ENCODE data around the gene OR2L5.

Gene OR2L5, protein sequence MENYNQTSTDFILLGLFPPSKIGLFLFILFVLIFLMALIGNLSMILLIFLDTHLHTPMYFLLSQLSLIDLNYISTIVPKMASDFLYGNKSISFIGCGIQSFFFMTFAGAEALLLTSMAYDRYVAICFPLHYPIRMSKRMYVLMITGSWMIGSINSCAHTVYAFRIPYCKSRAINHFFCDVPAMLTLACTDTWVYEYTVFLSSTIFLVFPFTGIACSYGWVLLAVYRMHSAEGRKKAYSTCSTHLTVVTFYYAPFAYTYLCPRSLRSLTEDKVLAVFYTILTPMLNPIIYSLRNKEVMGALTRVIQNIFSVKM

DNA sequence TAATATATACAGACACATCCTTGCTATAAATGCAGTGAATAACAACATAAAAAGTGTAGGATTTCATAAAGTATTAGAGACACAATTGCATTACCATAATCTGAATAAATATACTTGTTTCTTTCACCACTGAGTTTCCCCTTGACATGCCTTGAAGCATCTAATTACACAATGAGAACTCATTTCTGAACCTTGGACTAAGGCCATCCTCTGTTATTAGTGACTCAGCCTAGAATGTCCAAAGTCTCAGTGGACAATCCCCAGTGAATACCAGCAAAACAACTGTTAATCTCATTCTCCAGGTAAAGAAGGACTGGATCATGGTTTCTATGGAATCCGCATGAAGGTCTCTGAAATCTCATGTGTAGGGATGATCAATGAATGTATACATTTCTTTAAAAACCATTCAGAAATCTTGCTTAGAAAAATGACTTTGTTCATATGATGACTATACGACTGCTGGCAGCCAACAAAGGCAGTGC lies at the start of gene OR2L5:
TSS of gene OR2L5 (plus strand) at position 432 of the 482 bp plus-strand sequence. CDS start 8,288 bp downstream, outside the sequence.
- Mint-ChIP-seq H3K36me3 (no peaks in the 10 kb centered on the region), H3K4me1 (no peaks in the 10 kb centered on the region), H3K27ac (no peak within 1 kb of the TSS), H3K9me3 (peaks cover 23% of the 10 kb centered on the region), H3K4me3 (no peak within 1 kb of the TSS)
- DNase-seq (ENCODE audit: low spot score in 2 of 2) (no peak), ATAC-seq (no peak)

DNA sequence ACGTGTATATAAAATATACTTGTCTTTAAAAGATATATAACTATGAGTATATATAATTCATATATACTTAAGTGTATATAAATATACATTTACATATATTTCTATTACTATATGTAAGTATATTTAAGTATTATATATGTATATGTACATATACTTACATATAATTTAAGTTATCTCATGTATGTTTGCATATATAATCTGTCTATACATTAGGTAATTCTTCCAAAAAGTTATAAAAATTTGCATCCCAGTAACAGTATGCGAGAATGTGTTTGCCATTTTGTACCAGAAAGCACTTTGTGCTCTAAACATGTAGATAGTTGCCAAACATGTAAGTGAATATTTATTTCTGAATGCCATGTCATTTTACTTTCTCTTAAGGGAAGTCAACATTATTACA lies 48.5 kb upstream of the OR2L5 start, which contains the start of gene OR2AK2:
TSS of gene OR2AK2 (plus strand) at position 301 of the 400 bp plus-strand sequence. CDS start 144 bp downstream, outside the sequence.
- Mint-ChIP-seq H3K27ac (no peak within 1 kb of the TSS), H3K4me1 (no peaks in the 10 kb centered on the region), H3K36me3 (no peaks in the 10 kb centered on the region), H3K4me3 (no peak within 1 kb of the TSS), H3K9me3 (peaks cover 18% of the 10 kb centered on the region)
- ATAC-seq (no peak), DNase-seq (ENCODE audit: low spot score in 2 of 2) (no peak)

DNA sequence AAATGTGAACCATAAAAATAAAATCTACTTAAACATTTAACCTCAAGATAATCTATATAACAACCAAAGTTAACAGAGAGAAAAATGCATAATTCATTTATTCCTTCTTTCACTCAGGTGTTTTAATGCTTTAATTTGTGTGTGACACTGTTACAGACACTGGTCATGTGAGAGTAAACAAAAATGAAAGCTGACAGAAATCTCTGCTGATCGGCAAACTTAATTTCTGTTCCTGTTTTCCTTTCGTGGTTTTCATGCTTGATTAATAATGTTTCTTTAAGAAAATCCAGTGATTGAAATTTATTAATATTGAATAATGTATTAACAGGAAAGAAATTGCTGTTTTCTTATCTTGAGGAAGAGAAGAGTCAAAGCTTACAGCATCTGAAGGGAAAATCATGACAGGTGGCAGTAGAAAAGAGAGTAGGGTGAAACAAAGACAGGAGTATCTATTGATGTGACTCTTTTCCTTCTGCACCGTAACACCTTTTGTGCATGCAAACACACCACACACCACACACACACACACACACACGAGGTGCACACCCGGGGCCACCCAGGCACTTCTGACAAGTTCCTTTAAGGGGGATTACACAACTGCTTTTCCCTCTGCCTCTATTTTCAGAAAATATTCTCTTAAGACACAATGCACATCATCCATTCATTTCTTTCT lies 46.8 kb upstream of the OR2L5 start:
- Mint-ChIP-seq H3K4me3 (no peak overlapping the region), H3K4me1 (no peaks in the 10 kb centered on the region), H3K27ac (no peak overlapping the region), H3K36me3 (no peaks in the 10 kb centered on the region), H3K9me3 (peaks cover 13% of the 10 kb centered on the region)
- no peak for ATAC-seq
- DNase-seq (ENCODE audit: low spot score in 2 of 2): no peak

DNA sequence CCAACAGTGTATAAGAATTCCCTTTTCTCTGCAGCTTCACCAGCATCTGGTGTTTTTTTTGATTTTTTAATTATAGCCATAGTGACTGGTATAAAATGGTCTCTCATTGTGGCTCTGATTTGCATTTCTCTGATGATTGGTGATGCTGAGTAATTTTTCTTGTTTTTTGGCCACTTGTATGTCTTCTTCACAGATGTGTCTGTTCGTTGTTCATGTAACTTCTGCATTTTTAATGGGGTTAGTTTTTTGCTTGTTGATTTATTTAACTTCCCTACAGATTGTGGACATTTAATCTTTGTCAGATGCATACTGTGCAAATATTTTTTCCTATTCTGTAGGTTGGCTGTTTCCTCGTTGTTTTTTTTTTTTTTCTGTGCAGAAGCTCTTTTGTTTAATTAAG lies 20.5 kb upstream of the OR2L5 start:
- Mint-ChIP-seq H3K4me1 (no peaks in the 10 kb centered on the region), H3K9me3 (peaks cover 17% of the 10 kb centered on the region), H3K36me3 (no peaks in the 10 kb centered on the region), H3K27ac (no peak overlapping the region), H3K4me3 (no peak overlapping the region)
- no peak for DNase-seq (ENCODE audit: low spot score in 2 of 2)
- ATAC-seq: no peak

DNA sequence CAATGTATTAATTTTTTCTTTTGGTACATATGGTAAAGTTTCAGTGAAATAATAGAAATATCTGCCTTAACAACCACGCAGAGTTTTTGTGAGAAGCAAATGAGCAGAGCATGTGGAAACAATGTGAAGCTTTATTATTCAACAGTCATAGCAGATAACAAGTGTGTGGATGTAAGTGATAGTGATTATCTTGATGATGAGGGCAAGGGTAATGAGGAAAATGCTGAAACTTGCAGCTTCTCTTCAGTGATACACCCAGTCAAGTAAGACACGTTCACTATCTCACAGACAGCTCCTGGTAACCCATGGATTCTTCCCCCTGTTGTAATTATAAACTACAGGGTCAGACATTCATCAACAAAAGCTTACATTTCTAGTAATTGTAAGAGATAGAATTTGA lies 14.6 kb upstream of the OR2L5 start:
- no peak for DNase-seq (ENCODE audit: low spot score in 2 of 2)
- Mint-ChIP-seq H3K27ac (no peak overlapping the region), H3K4me3 (no peak overlapping the region), H3K36me3 (no peaks in the 10 kb centered on the region), H3K9me3 (peaks cover 15% of the 10 kb centered on the region), H3K4me1 (no peaks in the 10 kb centered on the region)
- ATAC-seq: no peak

DNA sequence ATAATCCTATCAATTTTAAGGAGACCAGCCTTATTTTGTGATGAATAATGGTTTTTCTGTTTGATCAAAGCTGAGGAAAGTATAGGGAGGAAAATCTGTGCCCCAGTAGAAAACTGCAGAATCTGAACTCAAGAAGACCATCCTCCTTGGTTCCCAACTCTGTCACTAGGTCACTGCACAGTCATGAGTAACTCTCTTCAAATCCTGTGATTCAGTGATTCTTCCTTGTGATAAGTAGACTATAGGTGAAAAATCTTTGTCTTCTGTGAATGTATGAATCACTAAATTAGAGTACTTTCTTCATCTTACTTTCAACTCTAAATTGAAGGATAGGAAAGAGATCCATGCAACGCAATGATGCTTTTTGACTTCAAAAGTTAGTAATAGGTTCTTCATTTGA lies 13.3 kb upstream of the OR2L5 start:
- H3K9me3 Mint-ChIP-seq: peaks cover 12% of the 10 kb centered on the region
- DNase-seq (ENCODE audit: low spot score in 2 of 2) (no peak), ATAC-seq (no peak)
- no peak overlapping the region for H3K27ac Mint-ChIP-seq
- no peaks in the 10 kb centered on the region for H3K4me1 Mint-ChIP-seq
- H3K4me3 Mint-ChIP-seq: no peak overlapping the region
- H3K36me3 Mint-ChIP-seq: no peaks in the 10 kb centered on the region

DNA sequence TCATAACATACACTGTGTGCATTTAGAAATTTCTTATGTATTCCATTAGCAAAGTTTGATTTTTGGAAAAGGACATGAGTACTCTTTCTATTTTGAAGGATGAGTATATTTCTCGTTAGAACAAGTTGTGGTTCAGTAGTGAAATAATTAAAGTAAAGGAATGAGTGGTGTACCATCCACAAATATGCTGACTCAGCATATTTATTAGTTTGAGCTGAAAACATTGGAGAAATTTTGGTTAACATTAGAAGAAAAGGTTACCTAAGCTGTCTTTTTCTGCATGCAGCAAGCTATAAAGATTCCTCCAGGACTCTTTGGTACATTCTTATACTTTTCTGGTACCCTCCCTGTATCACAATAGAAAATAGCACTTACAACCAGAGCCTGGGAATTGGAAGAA lies 5.7 kb upstream of the OR2L5 start:
- Mint-ChIP-seq H3K36me3 (no peaks in the 10 kb centered on the region), H3K4me3 (no peak overlapping the region), H3K27ac (no peak overlapping the region), H3K9me3 (peaks cover 36% of the 10 kb centered on the region), H3K4me1 (no peaks in the 10 kb centered on the region)
- ATAC-seq (no peak), DNase-seq (ENCODE audit: low spot score in 2 of 2) (no peak)

DNA sequence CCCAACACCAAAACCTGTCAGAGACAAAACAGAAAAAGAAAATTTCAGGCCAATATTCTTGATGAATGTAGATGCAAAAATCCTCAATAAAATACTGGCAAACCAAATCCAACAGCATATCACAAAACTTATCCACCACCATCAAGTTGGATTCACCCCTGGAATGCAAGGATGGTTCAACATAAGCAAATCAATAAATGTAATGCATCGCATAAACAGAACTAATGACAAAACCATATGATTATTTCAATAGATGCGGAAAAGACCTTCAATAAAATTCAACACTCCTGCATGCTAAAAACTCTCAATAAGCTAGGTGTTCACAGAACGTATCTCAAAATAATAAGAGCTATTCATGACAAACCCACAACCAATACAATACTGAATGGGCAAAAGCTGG lies 3.8 kb upstream of the OR2L5 start:
- no peak for DNase-seq (ENCODE audit: low spot score in 2 of 2)
- no peak overlapping the region for H3K27ac Mint-ChIP-seq
- no peaks in the 10 kb centered on the region for H3K4me1 Mint-ChIP-seq
- no peak for ATAC-seq
- H3K36me3 Mint-ChIP-seq: no peaks in the 10 kb centered on the region
- no peak overlapping the region for H3K4me3 Mint-ChIP-seq
- peaks cover 27% of the 10 kb centered on the region for H3K9me3 Mint-ChIP-seq

DNA sequence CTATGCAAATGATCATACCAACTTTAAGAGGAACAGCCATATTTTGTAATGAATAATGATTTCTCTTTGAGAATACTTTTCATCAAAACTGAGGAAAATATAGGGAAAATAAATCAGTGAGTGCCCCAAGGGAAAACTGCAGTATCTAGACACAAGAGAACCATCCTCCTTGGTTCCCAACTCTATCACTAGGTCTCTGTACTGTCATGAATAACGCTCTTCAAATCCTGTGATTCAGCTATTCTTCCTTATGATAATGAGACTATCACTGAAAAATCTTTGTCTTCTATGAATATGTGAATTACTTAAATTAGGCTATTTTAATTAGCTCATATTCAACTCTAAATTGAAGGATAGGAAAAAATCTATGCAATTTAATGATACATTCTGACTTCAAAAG lies 2.3 kb downstream of the OR2L5 start:
- Mint-ChIP-seq H3K4me1 (no peaks in the 10 kb centered on the region), H3K4me3 (no peak overlapping the region), H3K27ac (no peak overlapping the region), H3K9me3 (peaks cover 14% of the 10 kb centered on the region), H3K36me3 (no peaks in the 10 kb centered on the region)
- DNase-seq (ENCODE audit: low spot score in 2 of 2) (no peak), ATAC-seq (no peak)

DNA sequence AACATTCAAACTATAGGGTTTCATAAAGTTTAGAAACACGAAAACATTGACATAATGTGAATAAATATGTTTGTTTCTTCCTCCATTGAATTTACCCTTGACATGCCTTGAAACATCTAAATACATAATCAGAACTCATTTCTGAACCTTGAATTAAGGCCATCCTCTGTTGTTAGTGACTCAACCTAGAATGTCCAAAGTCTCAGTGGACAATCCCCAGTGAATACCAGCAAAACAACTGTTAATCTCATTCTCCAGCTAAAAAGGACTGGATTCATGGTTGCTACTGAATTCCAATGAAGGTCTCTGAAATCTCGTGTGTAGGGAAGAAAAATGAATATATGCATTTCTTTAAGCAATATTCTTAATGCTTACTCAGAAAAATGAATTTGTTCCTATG lies 16.3 kb downstream of the OR2L5 start, which contains the start of gene OR2L2:
TSS of gene OR2L2 (plus strand) at position 301 of the 400 bp plus-strand sequence. CDS start 8,198 bp downstream, outside the sequence.
- H3K4me1 Mint-ChIP-seq: no peaks in the 10 kb centered on the region
- no peak within 1 kb of the TSS for H3K27ac Mint-ChIP-seq
- ATAC-seq (no peak), DNase-seq (ENCODE audit: low spot score in 2 of 2) (no peak)
- H3K9me3 Mint-ChIP-seq: peaks cover 20% of the 10 kb centered on the region
- no peak within 1 kb of the TSS for H3K4me3 Mint-ChIP-seq
- H3K36me3 Mint-ChIP-seq: no peaks in the 10 kb centered on the region

DNA sequence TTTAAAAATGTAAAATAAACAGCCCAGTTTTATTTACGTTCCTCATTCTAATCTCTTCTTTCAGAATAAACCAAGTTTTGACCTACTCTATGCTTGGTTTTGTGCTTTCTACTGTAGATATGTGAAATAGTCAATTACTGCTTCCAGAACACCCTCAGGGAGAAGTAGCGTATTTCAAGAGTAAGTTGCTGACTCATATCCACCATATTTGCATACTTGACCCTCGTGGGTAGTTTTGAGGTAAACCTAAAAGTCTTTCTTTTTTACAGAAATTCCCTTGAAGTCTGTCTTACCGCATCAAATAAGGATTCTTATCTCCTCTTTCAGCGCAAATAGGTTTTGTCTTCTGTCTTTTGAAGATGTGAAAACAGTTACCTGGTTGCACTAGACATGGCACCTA lies 31.7 kb downstream of the OR2L5 start:
- Mint-ChIP-seq H3K9me3 (peaks cover 6% of the 10 kb centered on the region), H3K4me1 (no peaks in the 10 kb centered on the region), H3K4me3 (no peak overlapping the region), H3K27ac (no peak overlapping the region), H3K36me3 (no peaks in the 10 kb centered on the region)
- no peak for DNase-seq (ENCODE audit: low spot score in 2 of 2)
- ATAC-seq: no peak

DNA sequence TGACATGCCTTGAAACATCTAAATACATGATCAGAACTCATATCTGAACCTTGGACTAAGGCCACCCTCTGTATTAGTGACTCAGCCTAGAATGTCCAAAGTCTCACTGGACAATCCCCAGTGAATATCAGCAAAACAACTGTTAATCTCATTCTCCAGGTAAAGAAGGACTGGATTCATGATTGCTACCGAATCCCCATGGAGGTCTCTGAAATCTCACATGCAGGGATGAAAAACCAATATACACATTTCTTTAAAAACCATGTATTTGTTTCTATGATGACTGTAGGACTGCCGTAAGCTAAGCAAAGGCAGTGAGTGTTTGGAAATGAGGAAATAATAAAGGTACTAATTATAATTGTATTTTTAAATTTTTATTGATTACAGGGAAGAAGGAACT lies 33.1 kb downstream of the OR2L5 start, which contains the start of gene OR2L3:
TSS of gene OR2L3 (plus strand) at position 301 of the 400 bp plus-strand sequence. CDS start 13,846 bp downstream, outside the sequence.
- no peak within 1 kb of the TSS for H3K4me3 Mint-ChIP-seq
- H3K4me1 Mint-ChIP-seq: no peaks in the 10 kb centered on the region
- H3K9me3 Mint-ChIP-seq: peaks cover 10% of the 10 kb centered on the region
- no peaks in the 10 kb centered on the region for H3K36me3 Mint-ChIP-seq
- no peak within 1 kb of the TSS for H3K27ac Mint-ChIP-seq
- no peak for DNase-seq (ENCODE audit: low spot score in 2 of 2)
- no peak for ATAC-seq

DNA sequence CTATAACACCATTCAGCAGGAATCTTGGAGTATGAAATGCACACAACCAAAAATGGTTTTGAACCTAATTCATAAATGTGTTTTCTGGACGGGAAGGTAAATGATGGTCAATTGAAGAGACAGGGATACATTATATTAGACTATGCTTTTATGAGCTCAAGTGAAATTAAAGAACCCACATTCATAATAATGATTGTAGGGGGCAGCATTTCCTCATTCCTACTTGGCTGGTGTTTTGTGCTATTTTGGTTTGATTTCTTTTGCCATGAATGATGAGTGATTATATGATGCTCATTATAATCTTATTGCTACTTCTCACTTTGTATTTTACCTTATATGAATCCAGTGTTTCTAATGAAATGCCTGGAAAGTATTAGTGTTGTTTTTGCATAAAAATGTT lies 33.5 kb downstream of the OR2L5 start:
- H3K4me3 Mint-ChIP-seq: no peak overlapping the region
- H3K4me1 Mint-ChIP-seq: no peaks in the 10 kb centered on the region
- ATAC-seq (no peak), DNase-seq (ENCODE audit: low spot score in 2 of 2) (no peak)
- no peaks in the 10 kb centered on the region for H3K36me3 Mint-ChIP-seq
- H3K9me3 Mint-ChIP-seq: peaks cover 10% of the 10 kb centered on the region
- no peak overlapping the region for H3K27ac Mint-ChIP-seq

DNA sequence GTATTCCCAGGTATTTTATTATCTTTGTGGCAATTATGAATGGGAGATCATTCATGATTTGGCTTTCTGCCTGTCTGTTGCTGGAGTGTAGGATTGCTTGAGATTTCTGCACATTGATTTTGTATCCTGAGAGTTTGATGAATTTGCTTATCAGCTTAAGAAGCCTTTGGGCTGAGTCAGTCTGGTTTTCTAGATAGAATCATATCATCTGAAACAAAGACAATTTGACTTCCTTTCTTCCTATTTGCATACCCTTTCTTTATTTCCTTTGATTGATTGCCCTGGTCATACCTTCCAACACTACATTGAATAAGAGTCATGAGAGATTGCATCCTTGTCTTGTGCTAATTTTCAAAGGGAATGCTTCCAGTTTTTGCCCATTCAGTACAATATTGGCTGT lies 41.2 kb downstream of the OR2L5 start:
- ATAC-seq (no peak), DNase-seq (ENCODE audit: low spot score in 2 of 2) (no peak)
- no peak overlapping the region for H3K4me3 Mint-ChIP-seq
- no peaks in the 10 kb centered on the region for H3K36me3 Mint-ChIP-seq
- H3K4me1 Mint-ChIP-seq: no peaks in the 10 kb centered on the region
- H3K27ac Mint-ChIP-seq: no peak overlapping the region
- H3K9me3 Mint-ChIP-seq: peaks cover 14% of the 10 kb centered on the region

DNA sequence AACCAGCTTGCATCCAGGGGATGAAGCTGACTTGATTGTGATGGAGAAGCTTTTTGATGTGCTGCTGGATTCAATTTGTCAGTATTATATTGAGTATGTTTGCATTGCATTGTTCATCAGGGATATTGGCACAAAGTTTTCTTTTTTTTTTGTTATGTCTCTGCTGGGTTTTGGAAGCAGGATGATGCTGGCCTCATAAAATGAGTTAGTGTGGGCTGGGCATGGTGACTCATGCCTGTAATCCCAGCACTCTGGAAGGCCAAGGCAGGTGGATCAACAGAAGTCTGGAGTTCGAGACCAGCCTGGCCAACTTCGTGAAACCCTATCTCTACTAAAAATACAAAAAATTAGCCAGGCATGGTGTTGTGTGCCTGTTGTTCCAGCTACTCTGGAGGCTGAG lies 41.8 kb downstream of the OR2L5 start:
- no peaks in the 10 kb centered on the region for H3K36me3 Mint-ChIP-seq
- ATAC-seq: no peak
- H3K4me3 Mint-ChIP-seq: no peak overlapping the region
- no peaks in the 10 kb centered on the region for H3K4me1 Mint-ChIP-seq
- H3K9me3 Mint-ChIP-seq: peaks cover 14% of the 10 kb centered on the region
- no peak overlapping the region for H3K27ac Mint-ChIP-seq
- DNase-seq (ENCODE audit: low spot score in 2 of 2): no peak

DNA sequence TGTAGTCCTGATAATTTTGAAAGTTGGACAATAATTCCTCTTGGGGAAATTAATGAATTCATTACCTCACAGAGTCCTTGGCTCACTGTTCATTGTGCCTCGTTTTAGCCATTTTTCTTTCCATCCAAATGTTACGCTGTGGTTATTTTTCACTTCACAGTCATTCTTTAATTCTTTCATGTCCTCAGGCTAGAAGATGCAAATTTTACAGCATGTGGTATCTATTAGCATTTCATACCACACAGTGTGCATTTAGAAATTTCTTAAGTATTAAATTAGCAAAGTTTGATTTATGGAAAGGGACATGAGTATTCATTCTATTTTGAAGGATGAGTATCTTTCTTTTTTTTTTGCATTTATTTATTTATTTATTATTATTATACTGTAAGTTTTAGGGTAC lies 51.6 kb downstream of the OR2L5 start:
- Mint-ChIP-seq H3K4me3 (no peak overlapping the region), H3K4me1 (no peaks in the 10 kb centered on the region), H3K27ac (no peak overlapping the region), H3K36me3 (no peaks in the 10 kb centered on the region), H3K9me3 (peaks cover 17% of the 10 kb centered on the region)
- no peak for DNase-seq (ENCODE audit: low spot score in 2 of 2)
- ATAC-seq: no peak
